Kidney epithelial cell (primary cell): ENCODE measurements around the gene GALNT7. TPM values are rescaled to one million over a fixed set of nuclear protein-coding genes. Genes with fewer than 3 reads are reported as not detected.
A peak's percentile ranks its signal among the peaks of the same experiment; 100 is the strongest.

ENCODE experiments used
- DNase-seq: peaks from one replicate; pipeline ENCODE4 v3.0.0-alpha.2; 2010; ENCODE audit warnings: low read depth
- H3K27me3 ChIP-seq: 2 replicates; pipeline ENCODE4 v1.6.0; 2011; ENCODE audit warnings: low read length; ENCODE audit not compliant: control insufficient read depth, insufficient read depth
- H3K36me3 ChIP-seq: 2 replicates; pipeline ENCODE4 v1.5.1; 2011; ENCODE audit warnings: low read length; ENCODE audit not compliant: control insufficient read depth, insufficient read depth
- H3K4me3 ChIP-seq: 2 replicates; pipeline ENCODE4 v1.5.1; 2011; ENCODE audit warnings: low read depth, mild to moderate bottlenecking, control low read depth, low read length
- total RNA-seq: library from RNA; depleted of rRNA; stranded (reverse); fragments of >200 nt; gene quantifications from 2 replicates; pipeline ENCODE4 v1.2.3, GENCODE V29; 2015
- TF ChIP-seq, protein P1 (sequence below): IDR thresholded peaks from 2 replicates; pipeline ENCODE4 v1.5.1; 2011; ENCODE audit warnings: mild to moderate bottlenecking, moderate library complexity, low read length, control low read depth, inconsistent platforms; ENCODE audit not compliant: insufficient read depth, poor library complexity, severe bottlenecking

GALNT7 gene
- total RNA-seq, 1 donor from 2014 or later, result 46.6 TPM

DNA sequence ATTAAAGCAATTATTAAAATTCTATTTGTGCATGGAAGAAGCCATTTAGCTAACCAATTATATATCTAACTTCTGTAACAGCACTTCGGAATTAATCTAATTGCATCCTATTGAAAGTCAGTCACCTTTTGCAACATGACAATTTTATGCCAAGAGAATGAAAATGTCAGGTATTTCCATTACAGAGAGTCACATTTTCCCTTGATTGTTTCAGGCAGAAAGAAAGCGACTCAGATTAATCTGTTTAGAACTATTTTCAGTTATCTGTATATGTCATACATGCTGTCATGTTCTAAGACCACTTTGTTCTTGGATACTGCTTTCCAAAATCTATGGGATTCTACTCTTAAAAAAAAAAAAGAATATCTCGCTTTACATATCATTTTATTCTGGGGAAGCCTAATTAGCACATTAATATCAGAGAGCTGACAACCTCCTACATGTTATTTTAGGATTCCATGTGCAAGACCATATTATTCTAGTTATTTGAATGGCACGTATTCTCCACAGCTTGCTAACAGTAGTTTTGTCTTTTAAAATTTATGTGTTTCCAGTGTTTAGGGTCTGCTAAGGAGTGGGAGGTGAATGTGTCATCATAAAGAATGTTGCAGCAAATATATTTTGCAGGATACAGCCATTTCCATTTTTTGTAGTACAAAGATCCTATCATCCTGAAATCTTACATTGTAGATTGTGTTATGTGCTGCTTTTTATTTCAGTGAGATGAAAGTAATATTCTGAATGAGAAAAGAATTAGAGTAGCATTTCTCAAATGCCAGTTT is 31.7 kb downstream of the GALNT7 start:
- TF ChIP-seq, protein P1, sequence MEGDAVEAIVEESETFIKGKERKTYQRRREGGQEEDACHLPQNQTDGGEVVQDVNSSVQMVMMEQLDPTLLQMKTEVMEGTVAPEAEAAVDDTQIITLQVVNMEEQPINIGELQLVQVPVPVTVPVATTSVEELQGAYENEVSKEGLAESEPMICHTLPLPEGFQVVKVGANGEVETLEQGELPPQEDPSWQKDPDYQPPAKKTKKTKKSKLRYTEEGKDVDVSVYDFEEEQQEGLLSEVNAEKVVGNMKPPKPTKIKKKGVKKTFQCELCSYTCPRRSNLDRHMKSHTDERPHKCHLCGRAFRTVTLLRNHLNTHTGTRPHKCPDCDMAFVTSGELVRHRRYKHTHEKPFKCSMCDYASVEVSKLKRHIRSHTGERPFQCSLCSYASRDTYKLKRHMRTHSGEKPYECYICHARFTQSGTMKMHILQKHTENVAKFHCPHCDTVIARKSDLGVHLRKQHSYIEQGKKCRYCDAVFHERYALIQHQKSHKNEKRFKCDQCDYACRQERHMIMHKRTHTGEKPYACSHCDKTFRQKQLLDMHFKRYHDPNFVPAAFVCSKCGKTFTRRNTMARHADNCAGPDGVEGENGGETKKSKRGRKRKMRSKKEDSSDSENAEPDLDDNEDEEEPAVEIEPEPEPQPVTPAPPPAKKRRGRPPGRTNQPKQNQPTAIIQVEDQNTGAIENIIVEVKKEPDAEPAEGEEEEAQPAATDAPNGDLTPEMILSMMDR, result no peak
- no peaks in the 10 kb centered on the region for H3K27me3 ChIP-seq

DNA sequence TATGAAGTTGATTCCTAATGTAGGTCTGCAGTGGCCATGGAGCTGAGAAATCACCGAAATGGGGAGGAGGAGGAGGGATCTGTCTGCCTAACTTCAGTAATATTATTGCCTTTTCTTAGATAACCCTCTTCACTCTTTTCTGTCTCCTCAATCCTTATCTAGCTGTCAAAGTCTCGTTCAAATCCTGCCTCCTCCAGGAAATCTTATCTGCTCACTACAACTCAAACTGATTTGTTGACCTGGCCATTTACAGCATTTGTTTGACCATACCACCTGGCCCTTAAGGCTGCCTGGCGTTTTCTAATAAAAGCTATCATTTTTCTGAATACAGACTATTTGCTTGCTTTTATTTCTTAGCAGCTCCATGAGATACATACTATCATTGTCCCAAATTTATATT is 33.8 kb downstream of the GALNT7 start:
- Histone ChIP-seq H3K27me3 (no peaks in the 10 kb centered on the region), H3K36me3 (no peaks in the 10 kb centered on the region), H3K4me3 (no peak overlapping the region)
- TF ChIP-seq, protein P1, result no peak
- no peak for DNase-seq

More for the DNA sequence above, 31.7 kb downstream of the GALNT7 start:
- Histone ChIP-seq H3K4me3 (no peak overlapping the region), H3K36me3 (no peaks in the 10 kb centered on the region)
- no peak for DNase-seq

DNA sequence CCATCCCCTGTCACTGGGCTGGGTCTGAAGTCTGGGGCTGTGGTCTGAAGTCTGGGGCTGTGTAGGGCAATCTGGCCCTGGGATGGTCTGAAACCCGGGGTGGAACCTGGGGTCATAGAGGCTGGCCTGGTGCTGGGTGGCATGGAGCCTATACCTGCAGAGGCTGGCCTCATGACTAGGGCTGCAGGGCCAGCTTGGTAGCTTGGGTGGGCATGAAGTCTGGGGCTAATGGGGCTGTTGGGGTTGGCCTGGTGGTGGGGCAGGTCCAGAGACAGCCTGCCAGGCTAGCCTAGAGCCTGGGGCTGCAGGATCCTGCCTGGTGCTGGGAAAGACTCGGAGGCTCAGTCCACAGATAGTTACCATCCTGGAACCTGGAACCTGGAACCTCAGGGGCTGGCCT is 37.0 kb downstream of the GALNT7 start:
- DNase-seq, result no peak

DNA sequence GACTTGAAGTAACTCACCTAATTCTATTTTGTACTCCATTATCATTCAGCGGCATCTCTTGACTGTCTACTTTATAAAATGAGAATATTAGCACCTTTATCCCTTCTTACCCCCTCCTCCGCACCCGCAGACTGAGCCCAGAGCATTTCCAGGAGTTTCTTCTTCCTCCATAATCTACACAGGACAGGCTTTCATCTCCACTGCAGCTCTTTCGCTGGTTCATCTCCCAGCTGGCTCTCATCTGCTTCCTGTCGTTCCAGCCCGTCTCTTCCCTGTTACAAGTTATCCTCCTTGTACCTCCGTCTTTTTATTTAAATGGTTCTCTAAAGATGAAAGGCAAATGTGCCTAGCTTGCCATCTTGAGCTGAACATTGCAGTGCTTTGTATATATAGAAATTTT is 39.8 kb downstream of the GALNT7 start:
- Histone ChIP-seq H3K27me3 (no peaks in the 10 kb centered on the region), H3K4me3 (no peak overlapping the region), H3K36me3 (no peaks in the 10 kb centered on the region)
- no peak for DNase-seq
- TF ChIP-seq, protein P1, result no peak

More for the DNA sequence above, 37.0 kb downstream of the GALNT7 start:
- no peaks in the 10 kb centered on the region for H3K36me3 ChIP-seq
- H3K4me3 ChIP-seq, result no peak overlapping the region
- no peaks in the 10 kb centered on the region for H3K27me3 ChIP-seq
- TF ChIP-seq, protein P1, result no peak

DNA sequence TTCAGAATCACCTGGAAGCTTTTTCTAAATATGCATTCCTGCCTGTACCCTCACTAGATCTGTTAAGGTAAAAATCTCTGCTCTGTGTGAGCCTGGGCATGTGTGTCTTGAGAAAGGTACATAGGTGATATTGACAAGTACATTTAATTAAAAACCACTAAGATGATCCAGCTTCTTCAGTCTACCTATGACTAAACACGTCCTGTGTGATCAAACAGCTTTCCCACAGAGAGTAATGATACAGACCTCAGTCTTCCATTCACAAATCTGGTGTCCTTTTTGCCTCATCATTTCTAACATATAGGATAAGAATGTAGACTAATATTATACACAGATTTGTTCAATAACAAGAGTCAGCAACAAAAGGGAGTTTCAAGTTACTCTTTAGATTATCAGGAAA is 42.6 kb downstream of the GALNT7 start:
- Histone ChIP-seq H3K36me3 (no peaks in the 10 kb centered on the region), H3K4me3 (no peak overlapping the region), H3K27me3 (no peaks in the 10 kb centered on the region)
- no peak for DNase-seq
- TF ChIP-seq, protein P1, result no peak

DNA sequence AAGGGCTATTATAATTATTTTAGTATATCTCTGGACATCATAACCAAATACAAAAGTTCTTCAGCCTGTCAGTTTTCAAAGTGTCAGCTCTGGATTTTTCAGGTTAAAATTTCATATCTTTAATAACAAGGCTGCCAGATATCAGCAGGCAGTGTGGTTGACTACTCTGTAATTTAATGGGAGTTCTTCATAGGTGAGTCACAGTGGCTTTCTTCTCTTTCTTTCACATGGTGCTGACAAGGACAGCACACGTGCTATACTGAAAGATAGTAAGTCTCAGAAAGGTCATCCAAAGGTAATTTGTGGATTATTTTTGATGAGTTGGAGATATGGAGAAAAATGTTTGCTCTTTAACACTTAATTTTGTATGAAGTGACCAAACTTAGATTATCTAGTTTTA is 43.2 kb downstream of the GALNT7 start:
- H3K27me3 ChIP-seq, result no peaks in the 10 kb centered on the region
- peak; percentile 52 for DNase-seq
- H3K36me3 ChIP-seq, result no peaks in the 10 kb centered on the region
- H3K4me3 ChIP-seq, result no peak overlapping the region
- TF ChIP-seq, protein P1, result no peak
